Measurements from ENCODE around the gene PTPRG.

GRCh38 chr3:61903931-61904657 lies 342.7 kb downstream of the PTPRG start:
- no peak for TF ChIP-seq CTCF (conservative IDR thresholded peaks at IDR 0.05; ENCODE audit: low read length)
- no peak for TF ChIP-seq EZH2phosphoT487 (IDR thresholded peaks at IDR 0.05; ENCODE audit: borderline replicate concordance, low read depth, low read length)
